ENCODE measurements around the gene TSHZ2.

- TF ChIP-seq TARDBP (IDR thresholded peaks at IDR 0.05) (no peak), LEF1 (IDR thresholded peaks at IDR 0.05; ENCODE audit: borderline replicate concordance) (no peak), BHLHE40 (IDR thresholded peaks at IDR 0.05; ENCODE audit: borderline replicate concordance) (no peak), FOXA1 (IDR thresholded peaks at IDR 0.05) (no peak)
Observed at GRCh38 chr20:53344891-53345290, 372.7 kb downstream of the TSHZ2 start.

Data from HEK293T (cell line).